GM19099 (cell line): ENCODE data around the gene DHRS4.
A peak's percentile ranks its signal among the peaks of the same experiment; 100 is the strongest.

Experiments used
- POLR2A ChIP-seq: IDR thresholded peaks from 3 replicates; pipeline ENCODE4 v1.6.1; 2011; ENCODE audit warnings: low read depth; ENCODE audit not compliant: insufficient read length; ENCODE audit errors: extremely low read depth

Gene DHRS4

GRCh38 chr14:23953464-23954278, at the start of gene DHRS4:
Gene DHRS4, plus strand, starts transcription at chr14:23953770. Its CDS starts 19 bp downstream, at chr14:23953789.
- peak; percentile 63 for TF ChIP-seq POLR2A

GRCh38 chr14:23910101-23910875, 43.3 kb upstream of the DHRS4 start:
- no peak for TF ChIP-seq POLR2A

GRCh38 chr14:23910876-23911210, 42.7 kb upstream of the DHRS4 start:
- no peak for TF ChIP-seq POLR2A

- TF ChIP-seq POLR2A, result no peak
Measured at GRCh38 chr14:23915559-23915958, 38.0 kb upstream of the DHRS4 start.

- TF ChIP-seq POLR2A, result no peak
Measured at GRCh38 chr14:23916004-23916403, 37.6 kb upstream of the DHRS4 start.

- no peak for TF ChIP-seq POLR2A
Measured at GRCh38 chr14:23916446-23916845, 37.1 kb upstream of the DHRS4 start.

GRCh38 chr14:23922545-23922944, 31.0 kb upstream of the DHRS4 start:
- TF ChIP-seq POLR2A, result no peak

- TF ChIP-seq POLR2A, result no peak
Measured at GRCh38 chr14:23925523-23926075, 28.0 kb upstream of the DHRS4 start.

GRCh38 chr14:23926543-23926942, 27.0 kb upstream of the DHRS4 start:
- no peak for TF ChIP-seq POLR2A

- no peak for TF ChIP-seq POLR2A
Measured at GRCh38 chr14:23929136-23929535, 24.4 kb upstream of the DHRS4 start.

GRCh38 chr14:23929822-23930294, 23.7 kb upstream of the DHRS4 start:
- no peak for TF ChIP-seq POLR2A

GRCh38 chr14:23930742-23931141, 22.8 kb upstream of the DHRS4 start:
- no peak for TF ChIP-seq POLR2A

GRCh38 chr14:23931721-23932289, 21.8 kb upstream of the DHRS4 start:
- no peak for TF ChIP-seq POLR2A

GRCh38 chr14:23932639-23933038, 20.9 kb upstream of the DHRS4 start:
- no peak for TF ChIP-seq POLR2A

- no peak for TF ChIP-seq POLR2A
Measured at GRCh38 chr14:23933108-23933741, 20.3 kb upstream of the DHRS4 start.
